ENCODE measurements around the gene ADAP2. TPM values are rescaled to one million over a fixed set of nuclear protein-coding genes. Genes with fewer than 3 reads are reported as not detected.
A peak's percentile ranks its signal among the peaks of the same experiment; 100 is the strongest.

The ADAP2 gene
- total RNA-seq, 1 donor from 2014 or later, result 0.62 TPM

- peaks cover 12% of the 10 kb centered on the region for H3K4me1 Mint-ChIP-seq (ENCODE audit: unreplicated experiment)
- H3K9me3 Mint-ChIP-seq (ENCODE audit: unreplicated experiment), result no peaks in the 10 kb centered on the region
- H3K27ac Mint-ChIP-seq (ENCODE audit: unreplicated experiment), result no peak overlapping the region
- no peak for DNase-seq (ENCODE audit: extremely low spot score, unreplicated experiment)
- no peak overlapping the region for H3K4me3 Mint-ChIP-seq (ENCODE audit: unreplicated experiment)
- TF ChIP-seq CTCF (IDR thresholded peaks at IDR 0.05), result no peak
- no peaks in the 10 kb centered on the region for H3K36me3 Mint-ChIP-seq (ENCODE audit: unreplicated experiment)
- H3K27me3 Mint-ChIP-seq (ENCODE audit: unreplicated experiment), result peaks cover 33% of the 10 kb centered on the region
Observed at GRCh38 chr17:30917050-30917449, 4.7 kb upstream of the ADAP2 start.

- DNase-seq (ENCODE audit: extremely low spot score, unreplicated experiment), result no peak
- Mint-ChIP-seq H3K27me3 (ENCODE audit: unreplicated experiment) (peaks cover 52% of the 10 kb centered on the region), H3K27ac (ENCODE audit: unreplicated experiment) (no peak overlapping the region), H3K36me3 (ENCODE audit: unreplicated experiment) (peaks cover 1% of the 10 kb centered on the region), H3K4me3 (ENCODE audit: unreplicated experiment) (no peak overlapping the region), H3K9me3 (ENCODE audit: unreplicated experiment) (no peaks in the 10 kb centered on the region), H3K4me1 (ENCODE audit: unreplicated experiment) (peaks cover 20% of the 10 kb centered on the region)
- TF ChIP-seq CTCF (IDR thresholded peaks at IDR 0.05), result no peak
Observed at GRCh38 chr17:30920282-30920681, 1.5 kb upstream of the ADAP2 start.

GRCh38 chr17:30920683-30921543 lies 832 bp upstream of the ADAP2 start:
- H3K36me3 Mint-ChIP-seq (ENCODE audit: unreplicated experiment), result peaks cover 1% of the 10 kb centered on the region
- no peaks in the 10 kb centered on the region for H3K9me3 Mint-ChIP-seq (ENCODE audit: unreplicated experiment)
- H3K27ac Mint-ChIP-seq (ENCODE audit: unreplicated experiment), result no peak overlapping the region
- no peak for DNase-seq (ENCODE audit: extremely low spot score, unreplicated experiment)
- H3K27me3 Mint-ChIP-seq (ENCODE audit: unreplicated experiment), result peaks cover 50% of the 10 kb centered on the region
- no peak for TF ChIP-seq CTCF (IDR thresholded peaks at IDR 0.05)
- H3K4me3 Mint-ChIP-seq (ENCODE audit: unreplicated experiment), result peak overlapping the region; percentile 63
- peaks cover 20% of the 10 kb centered on the region for H3K4me1 Mint-ChIP-seq (ENCODE audit: unreplicated experiment)

- H3K4me3 Mint-ChIP-seq (ENCODE audit: unreplicated experiment), result peak overlapping the region; percentile 72
- TF ChIP-seq CTCF (IDR thresholded peaks at IDR 0.05), result no peak
- peaks cover 20% of the 10 kb centered on the region for H3K4me1 Mint-ChIP-seq (ENCODE audit: unreplicated experiment)
- H3K27me3 Mint-ChIP-seq (ENCODE audit: unreplicated experiment), result peaks cover 50% of the 10 kb centered on the region
- DNase-seq (ENCODE audit: extremely low spot score, unreplicated experiment), result peak; percentile 84
- H3K36me3 Mint-ChIP-seq (ENCODE audit: unreplicated experiment), result peaks cover 1% of the 10 kb centered on the region
- no peak overlapping the region for H3K27ac Mint-ChIP-seq (ENCODE audit: unreplicated experiment)
- no peaks in the 10 kb centered on the region for H3K9me3 Mint-ChIP-seq (ENCODE audit: unreplicated experiment)
Observed at GRCh38 chr17:30922235-30923030, 688 bp downstream of the ADAP2 start.

- no peak for TF ChIP-seq CTCF (IDR thresholded peaks at IDR 0.05)
- Mint-ChIP-seq H3K4me3 (ENCODE audit: unreplicated experiment) (no peak overlapping the region), H3K27me3 (ENCODE audit: unreplicated experiment) (peaks cover 39% of the 10 kb centered on the region), H3K27ac (ENCODE audit: unreplicated experiment) (no peak overlapping the region), H3K9me3 (ENCODE audit: unreplicated experiment) (no peaks in the 10 kb centered on the region), H3K4me1 (ENCODE audit: unreplicated experiment) (peaks cover 20% of the 10 kb centered on the region), H3K36me3 (ENCODE audit: unreplicated experiment) (peaks cover 1% of the 10 kb centered on the region)
- no peak for DNase-seq (ENCODE audit: extremely low spot score, unreplicated experiment)
Observed at GRCh38 chr17:30924341-30924740, 2.6 kb downstream of the ADAP2 start.

Measured in osteocyte (in vitro differentiated cells).